CD4-positive, alpha-beta T cell (primary cell): ENCODE results near the gene BARHL1. TPM values are rescaled to one million over a fixed set of nuclear protein-coding genes. Genes with fewer than 3 reads are reported as not detected.

Source experiments
- ATAC-seq: fragments of 200-7000 bp; cut with Tn5 transposase; one replicate; pipeline ENCODE4 v1.10.0; 2022; ENCODE audit warnings: mild to moderate bottlenecking; ENCODE audit not compliant: poor library complexity
- CTCF ChIA-PET: fragments of 350-600 bp; sonication (Branson Sonifier 250); formaldehyde crosslinking; loops from one replicate; lab custom pipeline; 2021; ENCODE audit warnings: antibody characterized with exemption, inconsistent platforms; lab: Charles Lee
- POLR2A ChIA-PET: fragments of 350-600 bp; sonication (Branson Sonifier 250); formaldehyde crosslinking; loops from one replicate; lab custom pipeline; 2021; ENCODE audit warnings: antibody characterized with exemption, inconsistent platforms; lab: Charles Lee
- DNase-seq, 14 experiments: peaks; one replicate each; pipeline ENCODE4 v3.0.0-alpha.2; 2013 to 2020; ENCODE audit warnings: mixed read lengths in 2 of 14
- H3K27ac ChIP-seq, 2 donors: one replicate each; pipeline versions ENCODE4 v1.5.1 to v1.7.0; 2013; ENCODE audit warnings: low read length in 2 of 2, low read depth in 1 of 2, mild to moderate bottlenecking in 1 of 2
- H3K27me3 ChIP-seq, 2 experiments: 1 replicate in 1 of 2; 2 replicates in 1 of 2; pipeline versions ENCODE4 v1.6.1 to v1.7.0; 2013; ENCODE audit warnings: low read length in 2 of 2, control low read depth in 1 of 2, mild to moderate bottlenecking in 1 of 2, moderate library complexity in 1 of 2; ENCODE audit not compliant: insufficient read depth in 2 of 2, control insufficient read depth in 1 of 2
- H3K36me3 ChIP-seq: one replicate; pipeline ENCODE4 v1.6.1; 2013; ENCODE audit warnings: low read length, control low read depth; ENCODE audit not compliant: insufficient read depth
- H3K4me1 ChIP-seq: one replicate; pipeline ENCODE4 v1.6.1; 2013; ENCODE audit warnings: low read length, control low read depth; ENCODE audit not compliant: insufficient read depth
- H3K4me3 ChIP-seq: one replicate; pipeline ENCODE4 v1.5.1; 2013; ENCODE audit warnings: mild to moderate bottlenecking, low read length, moderate library complexity
- H3K9me3 ChIP-seq, 2 experiments: 1 replicate in 1 of 2; 2 replicates in 1 of 2; pipeline versions ENCODE4 v1.6.1 to v1.7.0; 2013; ENCODE audit warnings: low read length in 2 of 2, mild to moderate bottlenecking in 2 of 2, control low read depth in 1 of 2, moderate library complexity in 1 of 2; ENCODE audit not compliant: control insufficient read depth in 1 of 2, insufficient read depth in 1 of 2
- H3K27ac Mint-ChIP-seq: one replicate; pipeline ENCODE4 v1.8.0; 2020; ENCODE audit warnings: mixed read lengths
- H3K27me3 Mint-ChIP-seq: one replicate; pipeline ENCODE4 v1.8.0; 2021; ENCODE audit warnings: mixed read lengths
- H3K36me3 Mint-ChIP-seq: one replicate; pipeline ENCODE4 v1.8.0; 2021; ENCODE audit warnings: low read depth, mixed read lengths
- H3K4me1 Mint-ChIP-seq: one replicate; pipeline ENCODE4 v1.8.0; 2021; ENCODE audit warnings: low read depth, mixed read lengths
- H3K4me3 Mint-ChIP-seq: one replicate; pipeline ENCODE4 v1.8.0; 2020; ENCODE audit warnings: mild to moderate bottlenecking, mixed read lengths
- H3K9me3 Mint-ChIP-seq: one replicate; pipeline ENCODE4 v1.8.0; 2020; ENCODE audit warnings: mixed read lengths
- CTCF ChIP-seq: fragments of 200-600 bp; IDR thresholded peaks from one replicate; pipeline ENCODE4 v1.8.0; 2022; ENCODE audit warnings: antibody characterized with exemption, mild to moderate bottlenecking
- intact Hi-C, 2 experiments: fragments of 100-400 bp; cut with DNase I in 1 of 2; cut with micrococcal nuclease in 1 of 2; formaldehyde crosslinking; loops; one replicate each; pipeline versions ENCODE4 v1.15.1 to v1.9.0; 2023 to 2025; cut with DNase I, micrococcal nuclease
- total RNA-seq, 174 experiments: library from RNA in 2 of 174; stranded (reverse) in 2 of 174; gene quantifications; one replicate each; pipeline ENCODE4 v1.2.3 and lab custom pipeline; 2021 to 2026

Gene BARHL1
- total RNA-seq, 2 experiments from 2014 or later = not detected

GRCh38 chr9:132637801-132638200 is 55.4 kb downstream of the BARHL1 start:
- intact Hi-C loops = no loop called here
- TF ChIP-seq CTCF = no peak
- Mint-ChIP-seq H3K4me3 (no peak overlapping the region), H3K9me3 (no peaks in the 10 kb centered on the region), H3K36me3 (peaks cover 84% of the 10 kb centered on the region), H3K27me3 (no peaks in the 10 kb centered on the region), H3K4me1 (no peaks in the 10 kb centered on the region), H3K27ac (no peak overlapping the region)
- peaks cover 63% of the 10 kb centered on the region for H3K36me3 ChIP-seq
- H3K27me3 ChIP-seq = no peaks in the 10 kb centered on the region
- ChIA-PET CTCF (no interaction called here), POLR2A (no interaction called here)
- ATAC-seq = no peak
- H3K4me1 ChIP-seq = no peaks in the 10 kb centered on the region
- no peak overlapping the region for H3K4me3 ChIP-seq
- H3K9me3 ChIP-seq = no peaks in the 10 kb centered on the region
- no peak overlapping the region for H3K27ac ChIP-seq
- DNase-seq = no peak

GRCh38 chr9:132638240-132638639 is 55.8 kb downstream of the BARHL1 start:
- H3K4me3 Mint-ChIP-seq = no peak overlapping the region
- H3K36me3 ChIP-seq = peaks cover 63% of the 10 kb centered on the region
- no peaks in the 10 kb centered on the region for H3K9me3 Mint-ChIP-seq
- no peaks in the 10 kb centered on the region for H3K4me1 Mint-ChIP-seq
- no peaks in the 10 kb centered on the region for H3K27me3 Mint-ChIP-seq
- CTCF ChIA-PET = no interaction called here
- H3K4me3 ChIP-seq = no peak overlapping the region
- H3K27me3 ChIP-seq = no peaks in the 10 kb centered on the region
- POLR2A ChIA-PET = no interaction called here
- H3K36me3 Mint-ChIP-seq = peaks cover 84% of the 10 kb centered on the region
- DNase-seq (no peak), ATAC-seq (no peak)
- H3K27ac ChIP-seq = no peak overlapping the region
- H3K27ac Mint-ChIP-seq = no peak overlapping the region
- TF ChIP-seq CTCF = no peak
- no peaks in the 10 kb centered on the region for H3K4me1 ChIP-seq
- no peaks in the 10 kb centered on the region for H3K9me3 ChIP-seq
- intact Hi-C loops = no loop called here

- ATAC-seq (no peak), DNase-seq (no peak)
- H3K36me3 ChIP-seq = peaks cover 72% of the 10 kb centered on the region
- no peaks in the 10 kb centered on the region for H3K4me1 ChIP-seq
- Mint-ChIP-seq H3K4me1 (no peaks in the 10 kb centered on the region), H3K4me3 (no peak overlapping the region), H3K27me3 (no peaks in the 10 kb centered on the region), H3K36me3 (peaks cover 86% of the 10 kb centered on the region), H3K9me3 (no peaks in the 10 kb centered on the region), H3K27ac (no peak overlapping the region)
- ChIA-PET CTCF (no interaction called here), POLR2A (no interaction called here)
- no peaks in the 10 kb centered on the region for H3K27me3 ChIP-seq
- intact Hi-C loops = no loop called here
- H3K4me3 ChIP-seq = no peak overlapping the region
- H3K9me3 ChIP-seq = no peaks in the 10 kb centered on the region
- no peak overlapping the region for H3K27ac ChIP-seq
- no peak for TF ChIP-seq CTCF
Observed at GRCh38 chr9:132639322-132639721, 56.9 kb downstream of the BARHL1 start.

Other genes with a start within 250 kb of the BARHL1 start
- 10 to 100 TPM; 36.1 to 37.7 TPM for gene SETX, start 227.6 kb upstream of the BARHL1 start, total RNA-seq
- gene TTF1, start 175.8 kb upstream of the BARHL1 start, total RNA-seq = 10 to 100 TPM; 12.4 to 12.8 TPM
- not detected for gene CFAP77, start 172.4 kb upstream of the BARHL1 start, total RNA-seq
- gene DDX31, start 87.4 kb downstream of the BARHL1 start, total RNA-seq = 10 to 100 TPM; 11.0 to 11.3 TPM
- gene GTF3C4, start 87.9 kb downstream of the BARHL1 start, total RNA-seq = 1 to 10 TPM; 9.3 to 9.6 TPM